Esophagus squamous epithelium (tissue), 4 donors: ENCODE results near the gene ADGRG1.

Source experiments
- CTCF ChIP-seq, 6 experiments: fragments of 450-650 bp in 4 of 6; fragments of 200-600 bp in 2 of 6; sonication (generic) in 2 of 6; IDR thresholded peaks; one replicate each; pipeline ENCODE4 v1.5.1; 2016 to 2019; ENCODE audit warnings: antibody characterized with exemption in 6 of 6, mild to moderate bottlenecking in 4 of 6, moderate library complexity in 4 of 6
- POLR2A ChIP-seq, 4 donors: fragments of 450-650 bp; IDR thresholded peaks; one replicate each; pipeline ENCODE4 v1.6.1; 2017; ENCODE audit warnings: antibody characterized with exemption in 4 of 4, mild to moderate bottlenecking in 4 of 4, moderate library complexity in 3 of 4

GRCh38 chr16:57585051-57585687, 43.3 kb upstream of the ADGRG1 start:
- TF ChIP-seq CTCF (IDR thresholded peaks at IDR 0.05) = no peak
- no peak for TF ChIP-seq POLR2A (IDR thresholded peaks at IDR 0.05)
